ENCODE data around the gene CPEB4. TPM values are rescaled to one million over a fixed set of nuclear protein-coding genes. Genes with fewer than 3 reads are reported as not detected.

Gene CPEB4
- total RNA-seq, 1 donor from 2014 or later, result 19.5 TPM

DNA sequence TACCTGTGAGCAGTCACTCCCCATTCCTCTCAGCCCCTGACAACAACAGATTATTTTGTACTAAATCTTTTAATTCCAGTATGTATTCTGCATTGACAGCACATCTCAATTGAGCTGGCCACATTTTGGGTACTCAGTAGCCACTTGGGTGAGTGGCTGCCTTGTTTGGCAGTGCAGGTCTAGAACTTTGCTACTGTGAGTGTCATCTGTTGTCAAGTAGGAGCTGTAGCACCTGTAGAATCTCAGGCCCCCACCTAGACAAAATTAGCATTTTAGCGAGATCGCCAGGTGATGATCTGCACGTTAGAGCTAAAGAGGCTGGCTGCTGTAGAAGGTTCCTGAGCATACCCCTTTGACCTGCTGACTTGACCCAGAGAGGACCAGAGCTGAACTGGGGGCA lies 44.4 kb upstream of the CPEB4 start:
- DNase-seq (ENCODE audit: low spot score), result no peak
- H3K4me1 Mint-ChIP-seq (ENCODE audit: unreplicated experiment), result no peaks in the 10 kb centered on the region
- no peak overlapping the region for H3K4me3 Mint-ChIP-seq (ENCODE audit: unreplicated experiment)
- H3K27ac Mint-ChIP-seq (ENCODE audit: unreplicated experiment), result no peak overlapping the region
- TF ChIP-seq, protein P1, sequence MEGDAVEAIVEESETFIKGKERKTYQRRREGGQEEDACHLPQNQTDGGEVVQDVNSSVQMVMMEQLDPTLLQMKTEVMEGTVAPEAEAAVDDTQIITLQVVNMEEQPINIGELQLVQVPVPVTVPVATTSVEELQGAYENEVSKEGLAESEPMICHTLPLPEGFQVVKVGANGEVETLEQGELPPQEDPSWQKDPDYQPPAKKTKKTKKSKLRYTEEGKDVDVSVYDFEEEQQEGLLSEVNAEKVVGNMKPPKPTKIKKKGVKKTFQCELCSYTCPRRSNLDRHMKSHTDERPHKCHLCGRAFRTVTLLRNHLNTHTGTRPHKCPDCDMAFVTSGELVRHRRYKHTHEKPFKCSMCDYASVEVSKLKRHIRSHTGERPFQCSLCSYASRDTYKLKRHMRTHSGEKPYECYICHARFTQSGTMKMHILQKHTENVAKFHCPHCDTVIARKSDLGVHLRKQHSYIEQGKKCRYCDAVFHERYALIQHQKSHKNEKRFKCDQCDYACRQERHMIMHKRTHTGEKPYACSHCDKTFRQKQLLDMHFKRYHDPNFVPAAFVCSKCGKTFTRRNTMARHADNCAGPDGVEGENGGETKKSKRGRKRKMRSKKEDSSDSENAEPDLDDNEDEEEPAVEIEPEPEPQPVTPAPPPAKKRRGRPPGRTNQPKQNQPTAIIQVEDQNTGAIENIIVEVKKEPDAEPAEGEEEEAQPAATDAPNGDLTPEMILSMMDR (IDR thresholded peaks at IDR 0.05; ENCODE audit: unreplicated experiment), result no peak
- H3K36me3 Mint-ChIP-seq (ENCODE audit: low read depth, unreplicated experiment), result peaks cover 9% of the 10 kb centered on the region
- peaks cover 2% of the 10 kb centered on the region for H3K27me3 Mint-ChIP-seq (ENCODE audit: unreplicated experiment)
- H3K9me3 Mint-ChIP-seq (ENCODE audit: unreplicated experiment), result no peaks in the 10 kb centered on the region

DNA sequence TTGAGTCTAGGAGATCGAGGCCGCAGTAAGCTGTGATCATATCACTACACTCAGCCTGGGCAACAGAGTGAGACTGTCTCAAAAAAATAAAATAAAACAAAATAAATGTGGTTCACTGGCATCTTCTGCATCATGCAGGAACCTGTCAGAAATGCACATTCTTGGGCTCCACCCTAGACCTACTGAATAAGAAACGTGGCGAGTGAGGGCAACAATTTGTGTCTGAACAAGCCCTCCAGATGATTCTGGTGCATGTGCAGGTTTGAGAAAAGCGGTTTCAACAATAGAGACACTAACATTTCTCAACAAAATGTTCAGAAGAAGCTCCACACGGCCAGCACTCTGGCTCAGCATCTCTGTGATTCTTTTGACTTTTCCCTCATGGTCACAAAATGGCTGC lies 42.8 kb upstream of the CPEB4 start:
- Mint-ChIP-seq H3K27ac (ENCODE audit: unreplicated experiment) (no peak overlapping the region), H3K27me3 (ENCODE audit: unreplicated experiment) (peaks cover 2% of the 10 kb centered on the region), H3K4me1 (ENCODE audit: unreplicated experiment) (peaks cover 2% of the 10 kb centered on the region), H3K4me3 (ENCODE audit: unreplicated experiment) (no peak overlapping the region), H3K36me3 (ENCODE audit: low read depth, unreplicated experiment) (peaks cover 9% of the 10 kb centered on the region), H3K9me3 (ENCODE audit: unreplicated experiment) (no peaks in the 10 kb centered on the region)
- DNase-seq (ENCODE audit: low spot score), result no peak
- TF ChIP-seq, protein P1 (IDR thresholded peaks at IDR 0.05; ENCODE audit: unreplicated experiment), result no peak

DNA sequence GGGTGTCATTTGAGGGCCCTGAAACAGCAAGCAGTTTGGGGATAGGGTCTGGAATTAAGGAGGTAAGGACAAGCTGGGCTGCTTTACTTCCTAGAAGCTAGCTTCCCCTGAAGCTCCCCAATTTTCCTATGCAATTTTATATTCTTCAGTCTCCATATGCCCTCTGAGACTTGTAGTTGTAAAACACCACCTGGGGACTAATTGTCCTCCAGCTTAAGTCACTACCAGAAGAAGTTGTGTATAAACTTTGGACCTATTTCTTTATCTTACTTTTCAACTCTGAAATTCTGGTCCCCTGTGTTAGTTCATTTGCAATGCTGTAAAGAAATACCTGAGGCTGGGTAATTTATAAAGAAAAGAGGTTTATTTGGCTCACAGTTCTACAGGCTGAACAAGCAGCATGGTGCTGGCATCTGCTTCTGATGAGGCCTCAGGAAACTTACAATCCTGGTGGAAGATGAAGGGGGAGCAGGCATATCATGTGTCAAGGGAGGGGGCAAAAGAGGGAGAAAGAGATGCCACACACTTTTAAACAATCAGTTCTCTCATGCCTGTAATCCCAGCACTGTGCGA lies 41.1 kb upstream of the CPEB4 start:
- Mint-ChIP-seq H3K27me3 (ENCODE audit: unreplicated experiment) (no peaks in the 10 kb centered on the region), H3K9me3 (ENCODE audit: unreplicated experiment) (no peaks in the 10 kb centered on the region), H3K36me3 (ENCODE audit: low read depth, unreplicated experiment) (peaks cover 9% of the 10 kb centered on the region), H3K4me1 (ENCODE audit: unreplicated experiment) (peaks cover 17% of the 10 kb centered on the region), H3K27ac (ENCODE audit: unreplicated experiment) (no peak overlapping the region), H3K4me3 (ENCODE audit: unreplicated experiment) (no peak overlapping the region)
- no peak for DNase-seq (ENCODE audit: low spot score)
- TF ChIP-seq, protein P1 (IDR thresholded peaks at IDR 0.05; ENCODE audit: unreplicated experiment), result no peak

DNA sequence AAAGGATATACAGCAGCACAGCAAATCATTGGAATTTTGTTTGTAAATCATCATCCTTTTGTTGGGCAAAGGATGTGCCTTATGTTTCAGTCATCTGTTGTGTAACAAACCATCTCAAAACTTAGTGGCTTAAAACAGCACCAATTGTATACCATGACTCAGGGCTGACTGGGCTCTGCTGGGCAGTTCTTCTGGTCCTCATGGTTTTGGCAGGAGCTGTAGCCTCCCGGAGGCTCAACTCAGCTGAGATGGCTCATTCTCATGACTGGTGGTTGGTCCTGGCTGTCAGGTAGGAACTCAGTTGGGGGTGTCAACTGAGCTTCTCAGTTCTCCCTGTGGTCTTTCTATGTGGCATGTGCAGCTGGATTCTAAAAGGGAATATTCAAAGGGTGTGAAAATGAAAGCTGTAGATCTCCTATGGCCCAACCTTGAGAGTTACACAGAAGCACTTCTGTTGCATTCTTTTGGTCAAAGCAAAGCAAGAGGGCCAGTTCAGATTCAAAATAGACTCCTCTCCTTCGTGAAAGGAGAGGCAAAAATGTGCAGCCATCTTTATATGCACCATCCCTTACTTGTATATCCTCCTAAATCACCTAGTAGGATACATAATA lies 39.1 kb upstream of the CPEB4 start:
- Mint-ChIP-seq H3K4me1 (ENCODE audit: unreplicated experiment) (peaks cover 25% of the 10 kb centered on the region), H3K9me3 (ENCODE audit: unreplicated experiment) (no peaks in the 10 kb centered on the region), H3K27ac (ENCODE audit: unreplicated experiment) (no peak overlapping the region), H3K4me3 (ENCODE audit: unreplicated experiment) (no peak overlapping the region), H3K27me3 (ENCODE audit: unreplicated experiment) (no peaks in the 10 kb centered on the region), H3K36me3 (ENCODE audit: low read depth, unreplicated experiment) (peaks cover 9% of the 10 kb centered on the region)
- TF ChIP-seq, protein P1 (IDR thresholded peaks at IDR 0.05; ENCODE audit: unreplicated experiment), result no peak
- no peak for DNase-seq (ENCODE audit: low spot score)

DNA sequence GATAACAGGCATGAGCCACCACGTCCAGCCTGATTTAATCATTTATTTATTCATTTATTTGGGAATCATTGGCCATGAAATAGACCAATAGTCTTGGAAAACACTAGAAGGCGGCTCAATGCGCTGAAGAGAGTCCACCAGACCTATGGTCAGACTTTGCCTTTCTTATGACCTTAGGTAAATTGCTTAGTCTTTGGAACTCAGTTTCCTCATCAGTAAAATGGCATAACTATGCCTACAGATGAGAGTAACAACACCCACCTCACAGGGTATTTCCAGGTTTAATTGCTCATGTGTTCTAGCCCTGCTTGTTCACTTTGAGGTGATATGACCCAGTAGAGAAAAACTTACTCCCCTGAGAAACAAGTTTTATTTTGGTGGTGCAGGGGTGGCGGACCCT lies 38.2 kb upstream of the CPEB4 start:
- Mint-ChIP-seq H3K4me1 (ENCODE audit: unreplicated experiment) (peaks cover 25% of the 10 kb centered on the region), H3K27ac (ENCODE audit: unreplicated experiment) (no peak overlapping the region), H3K36me3 (ENCODE audit: low read depth, unreplicated experiment) (peaks cover 9% of the 10 kb centered on the region), H3K4me3 (ENCODE audit: unreplicated experiment) (no peak overlapping the region), H3K9me3 (ENCODE audit: unreplicated experiment) (no peaks in the 10 kb centered on the region), H3K27me3 (ENCODE audit: unreplicated experiment) (no peaks in the 10 kb centered on the region)
- DNase-seq (ENCODE audit: low spot score), result no peak
- TF ChIP-seq, protein P1 (IDR thresholded peaks at IDR 0.05; ENCODE audit: unreplicated experiment), result no peak

All from endothelial cell (in vitro differentiated cells).